ENCODE measurements around the gene CTNNBIP1. TPM values are rescaled to one million over a fixed set of nuclear protein-coding genes. Genes with fewer than 3 reads are reported as not detected.

CTNNBIP1 gene
- total and polyA plus RNA-seq, 9 of the 15 experiments (the other 6 are each of a cell fraction or from before 2014, with no cell fraction given) = 0.65 to 29.2 (median 14.7) TPM

DNA sequence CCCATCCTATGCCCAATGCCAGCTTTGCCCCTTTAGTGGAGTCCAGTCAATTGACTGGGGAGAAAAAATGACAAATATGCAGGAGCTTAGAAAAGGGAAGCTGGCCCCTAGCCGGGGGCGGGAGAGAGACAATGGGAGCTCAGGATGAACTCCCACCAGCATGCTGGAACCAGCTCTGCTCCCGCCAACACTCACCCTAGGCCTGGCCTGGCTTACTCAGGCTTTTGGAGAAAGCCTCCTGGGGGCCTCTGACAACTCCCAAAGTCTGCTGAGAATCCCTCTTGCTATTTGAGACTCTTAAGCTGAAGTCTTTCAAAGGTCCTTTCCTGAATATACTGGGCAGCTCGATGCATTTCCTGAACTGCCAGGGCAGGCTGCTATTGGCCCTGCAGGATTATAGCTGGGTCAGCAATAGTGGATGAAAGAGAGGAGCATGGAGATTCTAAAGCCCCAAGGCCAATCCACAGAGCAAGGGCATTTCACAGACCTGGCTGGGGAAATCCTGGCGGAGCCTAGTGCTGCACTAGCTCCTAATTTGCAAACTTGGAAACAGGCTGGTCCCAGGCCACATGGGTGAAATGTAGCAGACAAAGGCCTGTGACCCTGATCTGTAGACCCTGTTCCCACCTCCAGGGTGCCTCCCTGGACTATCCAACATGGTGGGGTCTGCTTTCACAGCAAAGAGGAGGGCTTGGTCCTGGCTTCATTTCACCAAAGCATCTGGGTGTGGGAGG, 50.6 kb downstream of the CTNNBIP1 start (continued):
- TF ChIP-seq, protein P1, sequence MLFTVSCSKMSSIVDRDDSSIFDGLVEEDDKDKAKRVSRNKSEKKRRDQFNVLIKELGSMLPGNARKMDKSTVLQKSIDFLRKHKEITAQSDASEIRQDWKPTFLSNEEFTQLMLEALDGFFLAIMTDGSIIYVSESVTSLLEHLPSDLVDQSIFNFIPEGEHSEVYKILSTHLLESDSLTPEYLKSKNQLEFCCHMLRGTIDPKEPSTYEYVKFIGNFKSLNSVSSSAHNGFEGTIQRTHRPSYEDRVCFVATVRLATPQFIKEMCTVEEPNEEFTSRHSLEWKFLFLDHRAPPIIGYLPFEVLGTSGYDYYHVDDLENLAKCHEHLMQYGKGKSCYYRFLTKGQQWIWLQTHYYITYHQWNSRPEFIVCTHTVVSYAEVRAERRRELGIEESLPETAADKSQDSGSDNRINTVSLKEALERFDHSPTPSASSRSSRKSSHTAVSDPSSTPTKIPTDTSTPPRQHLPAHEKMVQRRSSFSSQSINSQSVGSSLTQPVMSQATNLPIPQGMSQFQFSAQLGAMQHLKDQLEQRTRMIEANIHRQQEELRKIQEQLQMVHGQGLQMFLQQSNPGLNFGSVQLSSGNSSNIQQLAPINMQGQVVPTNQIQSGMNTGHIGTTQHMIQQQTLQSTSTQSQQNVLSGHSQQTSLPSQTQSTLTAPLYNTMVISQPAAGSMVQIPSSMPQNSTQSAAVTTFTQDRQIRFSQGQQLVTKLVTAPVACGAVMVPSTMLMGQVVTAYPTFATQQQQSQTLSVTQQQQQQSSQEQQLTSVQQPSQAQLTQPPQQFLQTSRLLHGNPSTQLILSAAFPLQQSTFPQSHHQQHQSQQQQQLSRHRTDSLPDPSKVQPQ (CRISPR knock-in tag; IDR thresholded peaks at IDR 0.05; ENCODE audit: borderline replicate concordance) = no peak
- TF ChIP-seq ZNF197 (CRISPR knock-in tag; IDR thresholded peaks at IDR 0.05; ENCODE audit: low read depth) = no peak
- no peak for TF ChIP-seq SRSF1 (IDR thresholded peaks at IDR 0.05; ENCODE audit: low read depth, low read length)
- no peak for TF ChIP-seq ZNF436 (CRISPR knock-in tag; IDR thresholded peaks at IDR 0.05)
- TF ChIP-seq, protein P2, sequence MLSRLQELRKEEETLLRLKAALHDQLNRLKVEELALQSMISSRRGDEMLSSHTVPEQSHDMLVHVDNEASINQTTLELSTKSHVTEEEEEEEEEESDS (CRISPR knock-in tag; IDR thresholded peaks at IDR 0.05) = no peak
- TF ChIP-seq PTRF (tag; IDR thresholded peaks at IDR 0.05) = no peak
- TF ChIP-seq, protein P3, sequence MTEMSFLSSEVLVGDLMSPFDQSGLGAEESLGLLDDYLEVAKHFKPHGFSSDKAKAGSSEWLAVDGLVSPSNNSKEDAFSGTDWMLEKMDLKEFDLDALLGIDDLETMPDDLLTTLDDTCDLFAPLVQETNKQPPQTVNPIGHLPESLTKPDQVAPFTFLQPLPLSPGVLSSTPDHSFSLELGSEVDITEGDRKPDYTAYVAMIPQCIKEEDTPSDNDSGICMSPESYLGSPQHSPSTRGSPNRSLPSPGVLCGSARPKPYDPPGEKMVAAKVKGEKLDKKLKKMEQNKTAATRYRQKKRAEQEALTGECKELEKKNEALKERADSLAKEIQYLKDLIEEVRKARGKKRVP (CRISPR knock-in tag; IDR thresholded peaks at IDR 0.05) = no peak
- no peak for TF ChIP-seq FOXA1 (IDR thresholded peaks at IDR 0.05; ENCODE audit: borderline replicate concordance)
- TF ChIP-seq, protein P4, sequence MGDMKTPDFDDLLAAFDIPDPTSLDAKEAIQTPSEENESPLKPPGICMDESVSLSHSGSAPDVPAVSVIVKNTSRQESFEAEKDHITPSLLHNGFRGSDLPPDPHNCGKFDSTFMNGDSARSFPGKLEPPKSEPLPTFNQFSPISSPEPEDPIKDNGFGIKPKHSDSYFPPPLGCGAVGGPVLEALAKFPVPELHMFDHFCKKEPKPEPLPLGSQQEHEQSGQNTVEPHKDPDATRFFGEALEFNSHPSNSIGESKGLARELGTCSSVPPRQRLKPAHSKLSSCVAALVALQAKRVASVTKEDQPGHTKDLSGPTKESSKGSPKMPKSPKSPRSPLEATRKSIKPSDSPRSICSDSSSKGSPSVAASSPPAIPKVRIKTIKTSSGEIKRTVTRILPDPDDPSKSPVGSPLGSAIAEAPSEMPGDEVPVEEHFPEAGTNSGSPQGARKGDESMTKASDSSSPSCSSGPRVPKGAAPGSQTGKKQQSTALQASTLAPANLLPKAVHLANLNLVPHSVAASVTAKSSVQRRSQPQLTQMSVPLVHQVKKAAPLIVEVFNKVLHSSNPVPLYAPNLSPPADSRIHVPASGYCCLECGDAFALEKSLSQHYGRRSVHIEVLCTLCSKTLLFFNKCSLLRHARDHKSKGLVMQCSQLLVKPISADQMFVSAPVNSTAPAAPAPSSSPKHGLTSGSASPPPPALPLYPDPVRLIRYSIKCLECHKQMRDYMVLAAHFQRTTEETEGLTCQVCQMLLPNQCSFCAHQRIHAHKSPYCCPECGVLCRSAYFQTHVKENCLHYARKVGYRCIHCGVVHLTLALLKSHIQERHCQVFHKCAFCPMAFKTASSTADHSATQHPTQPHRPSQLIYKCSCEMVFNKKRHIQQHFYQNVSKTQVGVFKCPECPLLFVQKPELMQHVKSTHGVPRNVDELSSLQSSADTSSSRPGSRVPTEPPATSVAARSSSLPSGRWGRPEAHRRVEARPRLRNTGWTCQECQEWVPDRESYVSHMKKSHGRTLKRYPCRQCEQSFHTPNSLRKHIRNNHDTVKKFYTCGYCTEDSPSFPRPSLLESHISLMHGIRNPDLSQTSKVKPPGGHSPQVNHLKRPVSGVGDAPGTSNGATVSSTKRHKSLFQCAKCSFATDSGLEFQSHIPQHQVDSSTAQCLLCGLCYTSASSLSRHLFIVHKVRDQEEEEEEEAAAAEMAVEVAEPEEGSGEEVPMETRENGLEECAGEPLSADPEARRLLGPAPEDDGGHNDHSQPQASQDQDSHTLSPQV (IDR thresholded peaks at IDR 0.05) = no peak
- TF ChIP-seq HNRNPK (IDR thresholded peaks at IDR 0.05; ENCODE audit: low read depth, low read length, poor library complexity, severe bottlenecking) = no peak
- no peak for TF ChIP-seq CBFA2T3 (IDR thresholded peaks at IDR 0.05)
- TF ChIP-seq, protein P5, sequence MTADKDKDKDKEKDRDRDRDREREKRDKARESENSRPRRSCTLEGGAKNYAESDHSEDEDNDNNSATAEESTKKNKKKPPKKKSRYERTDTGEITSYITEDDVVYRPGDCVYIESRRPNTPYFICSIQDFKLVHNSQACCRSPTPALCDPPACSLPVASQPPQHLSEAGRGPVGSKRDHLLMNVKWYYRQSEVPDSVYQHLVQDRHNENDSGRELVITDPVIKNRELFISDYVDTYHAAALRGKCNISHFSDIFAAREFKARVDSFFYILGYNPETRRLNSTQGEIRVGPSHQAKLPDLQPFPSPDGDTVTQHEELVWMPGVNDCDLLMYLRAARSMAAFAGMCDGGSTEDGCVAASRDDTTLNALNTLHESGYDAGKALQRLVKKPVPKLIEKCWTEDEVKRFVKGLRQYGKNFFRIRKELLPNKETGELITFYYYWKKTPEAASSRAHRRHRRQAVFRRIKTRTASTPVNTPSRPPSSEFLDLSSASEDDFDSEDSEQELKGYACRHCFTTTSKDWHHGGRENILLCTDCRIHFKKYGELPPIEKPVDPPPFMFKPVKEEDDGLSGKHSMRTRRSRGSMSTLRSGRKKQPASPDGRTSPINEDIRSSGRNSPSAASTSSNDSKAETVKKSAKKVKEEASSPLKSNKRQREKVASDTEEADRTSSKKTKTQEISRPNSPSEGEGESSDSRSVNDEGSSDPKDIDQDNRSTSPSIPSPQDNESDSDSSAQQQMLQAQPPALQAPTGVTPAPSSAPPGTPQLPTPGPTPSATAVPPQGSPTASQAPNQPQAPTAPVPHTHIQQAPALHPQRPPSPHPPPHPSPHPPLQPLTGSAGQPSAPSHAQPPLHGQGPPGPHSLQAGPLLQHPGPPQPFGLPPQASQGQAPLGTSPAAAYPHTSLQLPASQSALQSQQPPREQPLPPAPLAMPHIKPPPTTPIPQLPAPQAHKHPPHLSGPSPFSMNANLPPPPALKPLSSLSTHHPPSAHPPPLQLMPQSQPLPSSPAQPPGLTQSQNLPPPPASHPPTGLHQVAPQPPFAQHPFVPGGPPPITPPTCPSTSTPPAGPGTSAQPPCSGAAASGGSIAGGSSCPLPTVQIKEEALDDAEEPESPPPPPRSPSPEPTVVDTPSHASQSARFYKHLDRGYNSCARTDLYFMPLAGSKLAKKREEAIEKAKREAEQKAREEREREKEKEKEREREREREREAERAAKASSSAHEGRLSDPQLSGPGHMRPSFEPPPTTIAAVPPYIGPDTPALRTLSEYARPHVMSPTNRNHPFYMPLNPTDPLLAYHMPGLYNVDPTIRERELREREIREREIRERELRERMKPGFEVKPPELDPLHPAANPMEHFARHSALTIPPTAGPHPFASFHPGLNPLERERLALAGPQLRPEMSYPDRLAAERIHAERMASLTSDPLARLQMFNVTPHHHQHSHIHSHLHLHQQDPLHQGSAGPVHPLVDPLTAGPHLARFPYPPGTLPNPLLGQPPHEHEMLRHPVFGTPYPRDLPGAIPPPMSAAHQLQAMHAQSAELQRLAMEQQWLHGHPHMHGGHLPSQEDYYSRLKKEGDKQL (CRISPR knock-in tag; IDR thresholded peaks at IDR 0.05; ENCODE audit: borderline replicate concordance) = no peak
- TF ChIP-seq ZNF316 (IDR thresholded peaks at IDR 0.05) = peak; percentile 29; the same call in 1 of the 2 replicates
- TF ChIP-seq ZNF143 (CRISPR knock-in tag; IDR thresholded peaks at IDR 0.05) = no peak
